Aorta (tissue), 5 donors: ENCODE measurements around the gene SLC16A3. TPM values are rescaled to one million over a fixed set of nuclear protein-coding genes. Genes with fewer than 3 reads are reported as not detected.
A peak's percentile ranks its signal among the peaks of the same experiment; 100 is the strongest.

Experiments used
- ATAC-seq: fragments of 200-7000 bp; cut with Tn5 transposase; one replicate; pipeline ENCODE4 v1.9.1; 2022; ENCODE audit warnings: moderate library complexity; ENCODE audit not compliant: low FRiP score
- DNase-seq, 2 donors: peaks; one replicate each; pipeline ENCODE4 v3.0.0-alpha.2; 2020
- H3K27ac ChIP-seq, 2 donors: one replicate each; pipeline ENCODE4 v1.5.1; 2013; ENCODE audit warnings: low read length in 2 of 2, mild to moderate bottlenecking in 2 of 2, moderate library complexity in 2 of 2, control low read depth in 1 of 2, inconsistent platforms in 1 of 2, low read depth in 1 of 2
- H3K27me3 ChIP-seq, 2 donors: one replicate each; pipeline ENCODE4 v1.6.1; 2013; ENCODE audit warnings: control low read depth in 1 of 2, low read length in 1 of 2, mild to moderate bottlenecking in 1 of 2, moderate library complexity in 1 of 2; ENCODE audit not compliant: insufficient read depth in 2 of 2, control insufficient read depth in 1 of 2
- H3K36me3 ChIP-seq, 2 donors: one replicate each; pipeline ENCODE4 v1.6.1; 2013; ENCODE audit warnings: control low read depth in 1 of 2, low read length in 1 of 2, mild to moderate bottlenecking in 1 of 2; ENCODE audit not compliant: insufficient read depth in 2 of 2, control insufficient read depth in 1 of 2
- H3K4me1 ChIP-seq, 2 donors: one replicate each; pipeline ENCODE4 v1.6.1; 2013; ENCODE audit warnings: low read length in 2 of 2, control low read depth in 1 of 2, mild to moderate bottlenecking in 1 of 2, moderate library complexity in 1 of 2; ENCODE audit not compliant: insufficient read depth in 2 of 2, control insufficient read depth in 1 of 2
- H3K4me3 ChIP-seq, 2 donors: one replicate each; pipeline ENCODE4 v1.5.1; 2013; ENCODE audit warnings: low read length in 2 of 2, control low read depth in 1 of 2, mild to moderate bottlenecking in 1 of 2
- H3K9me3 ChIP-seq: one replicate; pipeline ENCODE4 v1.6.1; 2013; ENCODE audit warnings: mild to moderate bottlenecking, low read length; ENCODE audit not compliant: control insufficient read depth
- WGBS, 2 donors: extraction: QIAGEN DNeasy Blood & Tissue Kit; methylation state at CpG; one replicate each; pipeline ENCODE4 v1.1.7; 2013; 5-methylcytosine and 5-hydroxymethylcytosine counted together
- intact Hi-C, 2 donors: fragments of 100-400 bp; cut with DNase I; formaldehyde crosslinking; loops; one replicate each; pipeline versions ENCODE4 v1.14.2 to v1.15.0; 2022
- polyA plus RNA-seq, 2 donors: library from polyadenylated mRNA; stranded (reverse); fragments of 200-250 nt; gene quantifications; one replicate each; pipeline ENCODE4 v1.2.3, GENCODE V29; 2013
- total RNA-seq, 2 donors: library from RNA; stranded (reverse); fragmentation: NEBNext Ultra II Directional; extraction: Animal tissue kit (Norgen Biotek cat#: 25700); gene quantifications; one replicate each; pipeline ENCODE4 v1.2.1, GENCODE V29; 2021
- donor health status: healthy with polysubstance abuse.
- donor health status: Bipolar disorder and iron deficiency.
- donor health status: DM: no; HTN: no; CAD: no.
- donor health status: DM: no; HTN: no; CAD: no.
- donor health status: DM: yes; HTN: yes; CAD: no.

SLC16A3 gene
- total and polyA plus RNA-seq, 4 donors = 7.6 to 96.9 (median 38.0) TPM

GRCh38 chr17:82271401-82271800, 42.6 kb downstream of the SLC16A3 start:
- intact Hi-C loops = no loop called here
- H3K4me3 ChIP-seq = no peak overlapping the region
- no peaks in the 10 kb centered on the region for H3K27me3 ChIP-seq
- H3K4me1 ChIP-seq = peaks cover 0 to 2% of the 10 kb centered on the region in 2 donors
- no peaks in the 10 kb centered on the region for H3K36me3 ChIP-seq
- H3K9me3 ChIP-seq = no peaks in the 10 kb centered on the region
- ATAC-seq (no peak), DNase-seq (no peak)
- WGBS, 2 donors = 75 to 76% methylated on average over 6 of the region's 6 CpGs
- H3K27ac ChIP-seq = no peak overlapping the region

- DNase-seq (peak; percentile 77 to 86), ATAC-seq (peak; percentile 51)
- H3K4me1 ChIP-seq = no peaks in the 10 kb centered on the region
- intact Hi-C loops = no loop called here
- WGBS, 2 donors = 1% methylated on average over 42 to 57 of the region's 57 CpGs
- H3K36me3 ChIP-seq = no peaks in the 10 kb centered on the region
- H3K27ac ChIP-seq = peak overlapping the region; percentile 46 to 91
- H3K27me3 ChIP-seq = no peaks in the 10 kb centered on the region
- no peaks in the 10 kb centered on the region for H3K9me3 ChIP-seq
- H3K4me3 ChIP-seq = peak overlapping the region; percentile 95 to 97
These were observed 43.9 kb downstream of the SLC16A3 start for GRCh38 chr17:82272495-82273326.

- peak within 1 kb of the TSS; percentile 46 to 91 for H3K27ac ChIP-seq
- H3K4me3 ChIP-seq = peak within 1 kb of the TSS; percentile 95 to 97
- H3K36me3 ChIP-seq = no peaks in the 10 kb centered on the region
- intact Hi-C loops = no loop called here
- H3K9me3 ChIP-seq = no peaks in the 10 kb centered on the region
- 4 to 6% methylated on average over 71 to 80 of the region's 80 CpGs for WGBS, 2 donors
- ATAC-seq = peak; percentile 95
- no peaks in the 10 kb centered on the region for H3K4me1 ChIP-seq
- peak; percentile 93 to 97 for DNase-seq
- H3K27me3 ChIP-seq = no peaks in the 10 kb centered on the region
These were observed 44.7 kb downstream of the SLC16A3 start, which contains the start of gene CSNK1D for GRCh38 chr17:82273327-82274133. TSS of gene CSNK1D (minus strand) at chr17:82273700. CDS start at chr17:82273381, 319 bp downstream.

GRCh38 chr17:82274134-82275020, 45.5 kb downstream of the SLC16A3 start:
- Histone ChIP-seq H3K27ac (no peak overlapping the region), H3K9me3 (no peaks in the 10 kb centered on the region), H3K36me3 (no peaks in the 10 kb centered on the region), H3K27me3 (no peaks in the 10 kb centered on the region), H3K4me3 (no peak overlapping the region), H3K4me1 (no peaks in the 10 kb centered on the region)
- intact Hi-C loops = no loop called here
- no peak for DNase-seq
- no peak for ATAC-seq
- WGBS, 2 donors = 75 to 78% methylated on average over 27 of the region's 27 CpGs

GRCh38 chr17:82275326-82275725, 46.5 kb downstream of the SLC16A3 start:
- intact Hi-C loops = no loop called here
- H3K27ac ChIP-seq = no peak overlapping the region
- no peaks in the 10 kb centered on the region for H3K4me1 ChIP-seq
- no peaks in the 10 kb centered on the region for H3K27me3 ChIP-seq
- DNase-seq (no peak), ATAC-seq (no peak)
- no peaks in the 10 kb centered on the region for H3K36me3 ChIP-seq
- no peaks in the 10 kb centered on the region for H3K9me3 ChIP-seq
- WGBS, 2 donors = 94 to 95% methylated on average over 14 of the region's 14 CpGs
- no peak overlapping the region for H3K4me3 ChIP-seq

GRCh38 chr17:82276938-82277337, 48.1 kb downstream of the SLC16A3 start:
- DNase-seq = no peak
- Histone ChIP-seq H3K36me3 (no peaks in the 10 kb centered on the region), H3K27me3 (no peaks in the 10 kb centered on the region), H3K4me3 (no peak overlapping the region), H3K9me3 (no peaks in the 10 kb centered on the region), H3K4me1 (no peaks in the 10 kb centered on the region), H3K27ac (no peak overlapping the region)
- no peak for ATAC-seq
- intact Hi-C loops = no loop called here
- WGBS, 2 donors = 93 to 95% methylated on average over 5 of the region's 5 CpGs

GRCh38 chr17:82277851-82278250, 49.0 kb downstream of the SLC16A3 start:
- Histone ChIP-seq H3K4me3 (no peak overlapping the region), H3K9me3 (no peaks in the 10 kb centered on the region), H3K27ac (no peak overlapping the region), H3K4me1 (no peaks in the 10 kb centered on the region), H3K36me3 (no peaks in the 10 kb centered on the region), H3K27me3 (no peaks in the 10 kb centered on the region)
- intact Hi-C loops = no loop called here
- 76 to 78% methylated on average over 12 of the region's 12 CpGs for WGBS, 2 donors
- DNase-seq (no peak), ATAC-seq (no peak)

GRCh38 chr17:82278308-82278707, 49.5 kb downstream of the SLC16A3 start:
- WGBS, 2 donors = 84 to 86% methylated on average over 9 of the region's 9 CpGs
- DNase-seq = no peak
- Histone ChIP-seq H3K9me3 (no peaks in the 10 kb centered on the region), H3K4me1 (no peaks in the 10 kb centered on the region), H3K27ac (no peak overlapping the region), H3K4me3 (no peak overlapping the region), H3K36me3 (no peaks in the 10 kb centered on the region), H3K27me3 (no peaks in the 10 kb centered on the region)
- no peak for ATAC-seq
- intact Hi-C loops = no loop called here
